Muscle of arm (tissue), 12 donors: ENCODE measurements around the gene FBXO48. TPM values are rescaled to one million over a fixed set of nuclear protein-coding genes. Genes with fewer than 3 reads are reported as not detected.

Experiments
- DNase-seq: peaks from one replicate; pipeline ENCODE4 v3.0.0-alpha.2; 2013
- polyA plus RNA-seq, 12 donors: library from polyadenylated mRNA; unstranded; fragments of 120-200 nt; gene quantifications; one replicate each; pipeline ENCODE4 v1.2.1, GENCODE V29; 2013; ENCODE audit not compliant: insufficient read length in 12 of 12

The FBXO48 gene
- polyA plus RNA-seq, 12 donors, result 1.3 to 2.7 (median 1.9) TPM; not detected in 2

DNA sequence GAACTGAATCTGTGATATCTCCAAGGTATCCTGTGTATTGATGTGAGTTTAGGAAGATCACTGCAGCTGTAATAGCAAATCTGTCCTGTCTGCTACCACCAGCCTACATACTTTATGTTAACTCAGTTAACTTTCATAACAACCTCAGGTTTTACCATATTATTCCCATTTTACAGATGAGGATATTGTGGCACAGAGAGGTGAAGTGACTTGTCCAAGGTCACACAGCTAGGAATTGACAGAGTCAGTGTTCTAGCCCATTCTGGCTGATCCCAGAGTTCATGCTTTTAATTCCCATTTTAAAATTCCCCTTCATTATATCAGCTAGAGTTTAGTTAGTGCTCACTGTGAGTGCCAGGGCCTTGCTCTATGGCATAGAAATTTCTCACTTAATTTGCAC, 52.6 kb downstream of the FBXO48 start:
- no peak for DNase-seq

DNA sequence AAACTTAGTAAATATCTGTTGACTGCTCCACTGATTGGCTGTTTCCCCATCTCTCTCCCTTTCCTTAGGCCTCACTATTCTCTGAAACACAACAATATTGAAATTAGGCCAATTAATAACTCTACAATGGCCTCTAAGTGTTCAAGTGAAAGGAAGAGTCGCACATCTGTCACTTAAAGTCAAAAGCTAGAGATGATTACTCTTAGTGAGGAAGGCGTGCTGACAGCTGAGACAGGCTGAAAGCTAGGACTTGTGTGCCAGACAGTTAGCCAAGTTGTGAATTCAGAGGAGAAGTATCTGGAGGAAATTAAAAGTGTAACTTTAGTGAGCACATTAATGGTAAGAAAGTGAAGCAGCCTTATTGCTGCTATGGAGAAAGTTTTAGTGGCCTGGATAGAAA, 53.6 kb downstream of the FBXO48 start:
- DNase-seq, result no peak

DNA sequence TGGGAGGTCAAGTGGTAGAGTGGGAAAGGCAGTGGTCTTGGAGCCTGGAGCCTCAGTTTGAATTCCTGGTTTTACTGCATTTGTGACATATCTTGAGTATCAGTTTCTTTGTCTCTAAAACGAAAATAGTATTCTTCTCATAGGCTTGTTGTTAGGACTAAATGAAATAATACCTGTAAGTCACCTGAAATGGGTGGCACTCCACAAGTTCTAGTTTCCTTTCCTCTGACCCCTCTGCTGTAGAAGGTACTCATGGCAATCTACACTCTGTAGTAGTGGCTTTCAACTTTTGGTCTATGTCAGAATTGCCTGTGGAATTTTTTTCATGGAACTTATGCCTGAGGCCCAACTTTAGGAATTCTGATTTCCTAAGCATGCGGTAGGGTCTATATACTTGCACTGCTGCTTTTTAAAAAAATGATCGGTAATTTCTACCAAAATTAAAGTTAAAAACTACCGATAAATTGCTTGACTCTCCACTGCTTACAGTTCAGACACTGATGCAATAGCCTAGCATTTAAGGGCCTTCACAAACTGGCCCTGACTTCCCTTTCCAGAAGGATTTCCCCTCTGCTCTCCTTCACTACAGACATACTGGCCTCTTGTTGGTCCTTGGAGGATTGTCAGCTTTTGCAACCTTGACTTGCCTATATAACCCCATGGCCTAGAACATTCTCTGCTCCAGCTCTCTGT, 54.8 kb downstream of the FBXO48 start:
- no peak for DNase-seq

DNA sequence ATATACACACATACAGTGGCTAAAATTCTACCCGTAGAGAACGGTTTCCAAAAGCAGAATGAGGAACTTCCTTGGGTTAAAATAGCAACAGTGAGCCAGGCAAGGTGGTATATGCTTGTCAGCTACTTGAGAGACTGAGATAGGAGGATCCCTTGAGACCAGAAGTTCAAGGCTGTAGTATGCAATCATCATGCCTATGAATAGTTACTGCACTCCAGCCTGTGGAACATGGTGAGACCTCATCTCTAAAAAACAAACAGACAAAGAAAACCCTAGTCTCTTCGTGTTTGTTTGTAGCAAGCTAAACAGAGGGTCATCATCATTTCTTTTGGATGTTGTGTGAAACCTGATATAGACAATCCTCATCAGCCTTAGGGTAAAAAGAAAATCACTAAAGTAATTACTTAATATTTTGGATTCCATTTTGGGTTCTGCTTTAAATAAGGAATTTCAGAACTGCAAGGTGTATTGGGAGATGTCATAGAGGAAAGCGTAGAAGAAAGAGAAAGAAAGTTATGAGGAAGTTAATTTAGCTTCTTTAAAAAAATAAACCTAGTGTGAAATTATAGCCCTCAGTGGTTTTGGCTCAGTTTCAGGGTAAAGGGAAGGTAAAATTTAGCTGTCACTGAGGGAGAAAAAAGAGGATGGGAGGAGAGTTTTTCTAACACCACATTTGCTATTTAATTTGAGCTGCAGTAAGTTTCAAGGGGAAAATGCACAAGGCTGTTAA, 55.5 kb downstream of the FBXO48 start:
- DNase-seq, result no peak

Other genes starting within 250 kb of the FBXO48 start
- gene PPP3R1, start 214.8 kb downstream of the FBXO48 start, polyA plus RNA-seq, result 100 to 1,000 TPM in 1 of 12 donors, 10 to 100 TPM in 11; 43.6 to 899 (median 55.4) TPM
- gene CNRIP1, start 147.3 kb downstream of the FBXO48 start, polyA plus RNA-seq, result 10 to 100 TPM in 11 of 12 donors, not detected in 1; 19.6 to 33.4 (median 23.8) TPM
- gene PLEK, start 102.0 kb downstream of the FBXO48 start, polyA plus RNA-seq, result 10 to 100 TPM in 1 of 12 donors, 1 to 10 TPM in 9, not detected in 2; 4.1 to 14.0 (median 5.3) TPM
- gene APLF, start 291 bp upstream of the FBXO48 start, polyA plus RNA-seq, result 1 to 10 TPM in 10 of 12 donors, not detected in 2; 1.3 to 3.5 (median 2.0) TPM
- gene PROKR1, start 176.3 kb upstream of the FBXO48 start, polyA plus RNA-seq, result 1 to 10 TPM in 6 of 12 donors, under 1 TPM in 4, not detected in 2; 0.19 to 4.4 (median 1.2) TPM